Activated CD4-positive, alpha-beta T cell treated with anti-CD3 and anti-CD28 coated beads for 36 hours (primary cell): ENCODE measurements around the gene MKRN1. TPM values are rescaled to one million over a fixed set of nuclear protein-coding genes. Genes with fewer than 3 reads are reported as not detected.
A peak's percentile ranks its signal among the peaks of the same experiment; 100 is the strongest.

Experiments used
- ATAC-seq: fragments of 200-7000 bp; cut with Tn5 transposase; one replicate; pipeline ENCODE4 v1.10.0; 2021; ENCODE audit warnings: mild to moderate bottlenecking, moderate library complexity
- CTCF ChIA-PET: fragments of 350-600 bp; sonication (Branson Sonifier 250); formaldehyde crosslinking; loops from one replicate; lab custom pipeline; 2021; ENCODE audit warnings: antibody characterized with exemption; lab: Charles Lee
- POLR2A ChIA-PET: fragments of 350-600 bp; sonication (Branson Sonifier 250); formaldehyde crosslinking; loops from one replicate; lab custom pipeline; 2021; ENCODE audit warnings: antibody characterized with exemption, inconsistent platforms; lab: Charles Lee
- DNase-seq: peaks from one replicate; pipeline ENCODE4 v3.0.0-alpha.2; 2020
- H3K27ac Mint-ChIP-seq: one replicate; pipeline ENCODE4 v1.8.0; 2021; ENCODE audit warnings: mixed read lengths
- H3K27me3 Mint-ChIP-seq: one replicate; pipeline ENCODE4 v1.8.0; 2021; ENCODE audit warnings: mixed read lengths
- H3K36me3 Mint-ChIP-seq: one replicate; pipeline ENCODE4 v1.8.0; 2021; ENCODE audit warnings: low read depth, mixed read lengths
- H3K4me1 Mint-ChIP-seq: one replicate; pipeline ENCODE4 v1.8.0; 2021; ENCODE audit warnings: mixed read lengths
- H3K4me3 Mint-ChIP-seq: one replicate; pipeline ENCODE4 v1.8.0; 2021; ENCODE audit warnings: mild to moderate bottlenecking, moderate library complexity, mixed read lengths
- H3K9me3 Mint-ChIP-seq: one replicate; pipeline ENCODE4 v1.8.0; 2021; ENCODE audit warnings: low read depth, mixed read lengths
- intact Hi-C, 2 experiments: fragments of 100-400 bp; cut with DNase I in 1 of 2; cut with micrococcal nuclease in 1 of 2; formaldehyde crosslinking; loops; one replicate each; pipeline versions ENCODE4 v1.14.2 to v1.15.1; 2022 to 2024; cut with DNase I, micrococcal nuclease
- total RNA-seq, 2 experiments: library from RNA; stranded (reverse); gene quantifications; one replicate each; pipeline ENCODE4 v1.2.3, GENCODE V29; 2021

MKRN1 gene
- total RNA-seq, 2 experiments from 2014 or later, result 73.6 to 77.9 TPM

DNA sequence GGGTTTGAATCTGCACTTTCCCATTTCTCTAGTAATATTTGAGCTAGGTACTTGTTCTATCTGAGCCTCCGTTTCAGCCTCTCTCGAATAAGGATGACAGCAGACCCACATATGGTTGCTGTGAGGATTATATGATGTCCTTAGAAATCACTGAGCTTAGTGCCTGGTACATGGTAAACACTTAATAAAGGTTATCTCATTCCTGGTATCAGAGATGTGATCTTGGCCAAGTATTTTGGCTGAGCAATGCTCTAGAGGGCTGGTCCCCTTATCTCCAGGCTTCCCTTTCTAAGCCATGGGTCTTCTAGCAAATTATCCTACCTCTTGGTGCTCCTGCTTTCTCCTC is 407 bp upstream of the MKRN1 start:
- POLR2A ChIA-PET, result no interaction called here
- H3K36me3 Mint-ChIP-seq, result peaks cover 2% of the 10 kb centered on the region
- ATAC-seq (no peak), DNase-seq (no peak)
- H3K27ac Mint-ChIP-seq, result no peak overlapping the region
- CTCF ChIA-PET, result interaction anchor here (0.5 to 1.6 kb wide), 3 partner anchors 9 to 41 kb away, joined by 3 to 5 read pairs (median 5); no protein-coding TSS in a partner anchor
- H3K9me3 Mint-ChIP-seq, result no peaks in the 10 kb centered on the region
- peaks cover 24% of the 10 kb centered on the region for H3K4me1 Mint-ChIP-seq
- intact Hi-C loops, result loop anchor here (1.0 to 5.0 kb wide), 15 partner anchors 77 to 1121 kb away; partner anchors contain the start of genes NDUFB2 (in 2 of the 2), AGK (in 1 of the 2), BRAF (in 1 of the 2) and KDM7A (in 1 of the 2)
- H3K4me3 Mint-ChIP-seq, result peak overlapping the region; percentile 99
- no peaks in the 10 kb centered on the region for H3K27me3 Mint-ChIP-seq

DNA sequence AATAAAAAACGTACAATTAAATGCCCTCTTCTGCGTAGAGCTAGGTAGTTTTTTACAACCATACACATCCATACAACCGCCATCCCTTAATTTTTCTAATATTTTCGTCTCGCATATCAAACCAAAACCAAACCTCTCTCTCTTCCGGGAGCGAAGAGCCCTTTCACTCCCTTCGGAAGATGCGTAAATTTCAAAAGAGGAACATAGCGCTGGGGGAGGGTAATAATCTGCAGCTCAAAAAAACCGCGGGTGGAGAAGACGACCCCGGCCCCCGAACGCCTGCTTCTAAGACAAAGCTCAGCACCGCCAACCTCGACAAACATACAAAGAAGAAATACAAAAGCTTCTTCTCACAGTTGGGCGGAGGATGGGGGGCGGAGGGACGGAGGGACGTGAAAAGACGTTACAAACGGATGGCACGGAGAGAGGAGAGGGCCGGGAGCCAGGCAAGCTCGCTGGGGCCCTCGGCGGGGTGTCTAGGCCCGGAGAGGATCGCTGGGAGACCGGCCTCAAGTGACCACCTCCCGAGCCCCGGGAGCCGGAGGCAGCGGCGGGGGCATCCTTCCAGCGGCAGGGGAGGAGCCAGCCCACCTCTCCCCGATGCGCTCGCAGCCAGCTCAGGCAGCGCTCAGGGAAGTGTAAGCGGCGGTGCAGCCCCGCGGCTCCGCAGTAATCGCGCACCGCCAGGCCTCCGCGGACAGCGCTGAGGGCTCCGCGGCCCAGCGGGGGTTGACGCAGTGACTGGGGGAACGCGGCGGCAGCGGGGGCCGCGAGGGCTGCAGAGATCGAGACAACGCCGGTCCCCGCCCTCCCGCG is 851 bp downstream of the MKRN1 start:
- no peaks in the 10 kb centered on the region for H3K9me3 Mint-ChIP-seq
- ChIA-PET POLR2A (interaction anchor here (1.2 kb wide), 1 partner anchor 12 kb away, joined by 6 read pairs; no protein-coding TSS in a partner anchor), CTCF (interaction anchor here (0.6 to 4.6 kb wide), 8 partner anchors 14 to 294 kb away, joined by 3 to 43 read pairs (median 4); no protein-coding TSS in a partner anchor)
- DNase-seq (peak; percentile 65), ATAC-seq (peak; percentile 31)
- intact Hi-C loops, result loop anchor here (1.0 to 5.0 kb wide), 17 partner anchors 76 to 1260 kb away; partner anchors contain the start of genes NDUFB2 (in 2 of the 2), AGK (in 1 of the 2), BRAF (in 1 of the 2) and KDM7A (in 1 of the 2)
- H3K36me3 Mint-ChIP-seq, result peaks cover 2% of the 10 kb centered on the region
- peak overlapping the region; percentile 99 for H3K4me3 Mint-ChIP-seq
- peak overlapping the region; percentile 90 for H3K27ac Mint-ChIP-seq
- no peaks in the 10 kb centered on the region for H3K27me3 Mint-ChIP-seq
- peaks cover 24% of the 10 kb centered on the region for H3K4me1 Mint-ChIP-seq

DNA sequence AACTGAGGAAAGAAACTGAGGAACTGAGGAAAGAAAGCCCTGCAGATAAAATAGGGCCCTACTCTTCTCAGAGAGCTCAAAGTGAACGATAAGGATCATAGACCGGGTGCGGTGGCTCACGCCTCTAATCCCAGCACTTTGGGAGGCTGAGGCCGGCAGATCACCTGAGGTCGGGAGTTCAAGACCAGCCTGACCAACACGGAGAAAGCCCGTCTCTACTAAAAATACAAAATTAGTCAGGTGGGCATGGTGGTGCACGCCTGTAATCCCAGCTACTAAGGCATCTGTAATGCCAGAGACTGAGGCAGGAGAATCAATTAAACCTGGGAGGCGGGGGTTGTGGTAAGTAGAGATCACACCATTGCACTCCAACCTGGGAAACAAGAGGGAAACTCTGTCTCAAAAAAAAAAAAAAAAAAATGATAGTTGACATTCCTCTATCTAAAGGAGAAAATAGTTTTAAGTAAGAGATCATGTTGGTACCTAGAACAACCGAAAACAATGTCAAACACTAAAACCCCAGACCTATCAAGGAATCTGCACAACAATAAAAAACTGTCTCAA is 2.5 kb downstream of the MKRN1 start:
- Mint-ChIP-seq H3K27me3 (no peaks in the 10 kb centered on the region), H3K36me3 (peaks cover 3% of the 10 kb centered on the region), H3K4me3 (peak overlapping the region; percentile 99), H3K9me3 (no peaks in the 10 kb centered on the region), H3K4me1 (peaks cover 29% of the 10 kb centered on the region), H3K27ac (peak overlapping the region; percentile 90)
- ChIA-PET POLR2A (interaction anchor here (0.8 to 1.3 kb wide), 2 partner anchors 429 to 1082 kb away, joined by 3 to 5 read pairs; no protein-coding TSS in a partner anchor), CTCF (interaction anchor here (0.6 to 4.6 kb wide), 18 partner anchors 8 to 334 kb away, joined by 3 to 43 read pairs (median 4); no protein-coding TSS in a partner anchor)
- intact Hi-C loops, result loop anchor here (1.0 to 5.0 kb wide), 7 partner anchors 17 to 414 kb away; partner anchors contain the start of genes PARP12 (in 1 of the 2) and RAB19 (in 1 of the 2)
- ATAC-seq (no peak), DNase-seq (no peak)

DNA sequence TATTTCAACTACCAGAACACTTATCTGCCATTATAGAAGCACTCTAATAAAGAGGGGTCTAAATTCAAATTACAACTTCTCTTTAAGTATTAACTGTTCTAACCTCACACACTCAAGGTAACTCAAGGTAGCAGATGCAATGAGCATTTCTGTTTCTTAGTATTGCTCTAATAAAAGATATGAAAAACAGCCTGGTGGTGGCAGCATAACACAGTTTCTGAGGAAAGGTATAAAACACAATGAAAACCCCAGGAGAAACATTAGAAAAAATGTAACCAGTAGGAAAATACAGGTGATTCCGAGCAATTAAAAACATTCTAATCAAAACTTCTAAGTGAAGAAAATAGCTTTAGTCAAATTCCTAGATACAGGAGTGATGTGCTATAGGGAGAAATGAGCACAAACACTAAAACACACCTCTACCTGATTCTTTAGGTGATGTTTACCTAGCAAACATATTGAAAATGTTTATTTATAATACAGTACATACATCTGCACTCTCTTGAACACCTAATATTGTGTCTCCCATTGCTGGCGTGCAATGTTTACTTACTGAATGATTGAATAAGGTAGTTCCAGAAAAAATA is 3.5 kb downstream of the MKRN1 start:
- Mint-ChIP-seq H3K4me3 (no peak overlapping the region), H3K9me3 (no peaks in the 10 kb centered on the region), H3K4me1 (peaks cover 32% of the 10 kb centered on the region), H3K27me3 (no peaks in the 10 kb centered on the region), H3K27ac (no peak overlapping the region), H3K36me3 (peaks cover 5% of the 10 kb centered on the region)
- ChIA-PET POLR2A (no interaction called here), CTCF (interaction anchor here (0.6 to 4.6 kb wide), 7 partner anchors 8 to 170 kb away, joined by 3 to 43 read pairs (median 3); no protein-coding TSS in a partner anchor)
- DNase-seq, result peak; percentile 65
- intact Hi-C loops, result loop anchor here (1.0 to 5.0 kb wide), 6 partner anchors 17 to 414 kb away; partner anchors contain the start of genes PARP12 (in 1 of the 2) and RAB19 (in 1 of the 2)
- no peak for ATAC-seq

GRCh38 chr7:140463111-140463510 is 16.2 kb downstream of the MKRN1 start:
- peak; percentile 57 for ATAC-seq
- Mint-ChIP-seq H3K4me1 (peaks cover 15% of the 10 kb centered on the region), H3K36me3 (peaks cover 39% of the 10 kb centered on the region), H3K27ac (no peak overlapping the region), H3K9me3 (no peaks in the 10 kb centered on the region), H3K27me3 (no peaks in the 10 kb centered on the region), H3K4me3 (no peak overlapping the region)
- DNase-seq, result no peak
- intact Hi-C loops, result no loop called here
- CTCF ChIA-PET, result interaction anchor here (0.6 to 1.9 kb wide), 3 partner anchors 12 to 33 kb away, joined by 3 to 7 read pairs (median 3); no protein-coding TSS in a partner anchor
- POLR2A ChIA-PET, result no interaction called here

GRCh38 chr7:140458916-140459315 is 20.4 kb downstream of the MKRN1 start:
- no peak for DNase-seq
- ChIA-PET CTCF (no interaction called here), POLR2A (no interaction called here)
- Mint-ChIP-seq H3K4me1 (peaks cover 27% of the 10 kb centered on the region), H3K9me3 (no peaks in the 10 kb centered on the region), H3K27me3 (no peaks in the 10 kb centered on the region), H3K27ac (no peak overlapping the region), H3K4me3 (no peak overlapping the region), H3K36me3 (peaks cover 49% of the 10 kb centered on the region)
- ATAC-seq, result no peak
- intact Hi-C loops, result no loop called here

GRCh38 chr7:140458201-140458600 is 21.1 kb downstream of the MKRN1 start:
- peaks cover 52% of the 10 kb centered on the region for H3K36me3 Mint-ChIP-seq
- DNase-seq, result no peak
- H3K4me1 Mint-ChIP-seq, result peaks cover 28% of the 10 kb centered on the region
- no peaks in the 10 kb centered on the region for H3K27me3 Mint-ChIP-seq
- H3K9me3 Mint-ChIP-seq, result no peaks in the 10 kb centered on the region
- intact Hi-C loops, result no loop called here
- CTCF ChIA-PET, result no interaction called here
- ATAC-seq, result no peak
- POLR2A ChIA-PET, result no interaction called here
- no peak overlapping the region for H3K4me3 Mint-ChIP-seq
- peak overlapping the region; percentile 45 for H3K27ac Mint-ChIP-seq

DNA sequence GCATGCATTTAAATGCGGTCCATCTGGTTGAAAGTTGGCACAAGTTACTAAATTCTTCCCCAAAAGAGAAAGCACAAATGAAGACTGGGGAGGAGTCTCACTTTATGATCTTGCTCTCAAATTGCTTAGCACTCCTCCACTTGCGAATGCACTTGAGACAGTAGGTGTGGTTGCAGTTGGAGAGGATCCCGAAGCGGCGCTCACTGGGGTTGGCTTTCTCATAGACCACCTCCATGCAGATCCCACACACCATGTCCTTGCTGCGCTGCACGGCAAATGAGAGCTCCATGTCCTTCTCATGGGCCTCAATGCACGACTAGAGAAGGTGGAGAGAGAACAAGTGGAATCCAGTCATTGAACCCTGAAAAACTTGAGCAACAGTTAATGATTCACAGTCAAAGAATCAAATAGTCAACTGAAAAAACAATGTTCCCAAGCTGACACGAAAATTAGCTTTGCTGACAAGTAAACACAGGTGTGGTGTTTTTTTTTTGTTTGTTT is 22.7 kb downstream of the MKRN1 start:
- no peaks in the 10 kb centered on the region for H3K9me3 Mint-ChIP-seq
- CTCF ChIA-PET, result interaction anchor here (0.6 to 1.0 kb wide), 4 partner anchors 12 to 751 kb away, joined by 3 to 4 read pairs (median 4); no protein-coding TSS in a partner anchor
- no peak for ATAC-seq
- DNase-seq, result no peak
- H3K27ac Mint-ChIP-seq, result no peak overlapping the region
- POLR2A ChIA-PET, result no interaction called here
- intact Hi-C loops, result no loop called here
- H3K4me3 Mint-ChIP-seq, result no peak overlapping the region
- peaks cover 57% of the 10 kb centered on the region for H3K36me3 Mint-ChIP-seq
- no peaks in the 10 kb centered on the region for H3K27me3 Mint-ChIP-seq
- peaks cover 28% of the 10 kb centered on the region for H3K4me1 Mint-ChIP-seq

DNA sequence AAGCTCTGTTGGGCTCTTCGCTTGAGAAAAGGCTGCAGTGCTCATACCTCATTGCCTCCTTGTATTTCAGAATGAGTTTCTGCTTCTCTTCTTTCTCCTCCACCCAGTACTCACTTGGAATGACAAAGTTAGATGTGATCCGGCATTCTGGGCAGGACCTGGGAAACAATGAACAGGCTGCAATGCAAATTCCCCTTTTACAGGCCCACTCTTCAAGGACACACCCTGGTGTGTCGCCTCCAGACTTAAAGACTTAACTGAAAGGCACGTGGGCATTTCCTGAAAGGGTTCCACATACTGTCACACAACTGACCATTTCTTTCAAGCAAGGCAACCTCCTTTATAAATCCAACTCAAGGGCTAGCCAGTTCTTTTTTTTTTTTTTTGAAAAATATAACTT is 23.6 kb downstream of the MKRN1 start:
- DNase-seq (no peak), ATAC-seq (no peak)
- Mint-ChIP-seq H3K36me3 (peaks cover 51% of the 10 kb centered on the region), H3K9me3 (no peaks in the 10 kb centered on the region), H3K4me1 (peaks cover 33% of the 10 kb centered on the region), H3K27me3 (no peaks in the 10 kb centered on the region), H3K27ac (no peak overlapping the region), H3K4me3 (no peak overlapping the region)
- intact Hi-C loops, result no loop called here
- POLR2A ChIA-PET, result interaction anchor here (0.5 kb wide), 1 partner anchor 80 kb away, joined by 3 read pairs; no protein-coding TSS in a partner anchor
- CTCF ChIA-PET, result interaction anchor here (0.6 to 1.1 kb wide), 3 partner anchors 12 to 397 kb away, joined by 3 read pairs; no protein-coding TSS in a partner anchor

DNA sequence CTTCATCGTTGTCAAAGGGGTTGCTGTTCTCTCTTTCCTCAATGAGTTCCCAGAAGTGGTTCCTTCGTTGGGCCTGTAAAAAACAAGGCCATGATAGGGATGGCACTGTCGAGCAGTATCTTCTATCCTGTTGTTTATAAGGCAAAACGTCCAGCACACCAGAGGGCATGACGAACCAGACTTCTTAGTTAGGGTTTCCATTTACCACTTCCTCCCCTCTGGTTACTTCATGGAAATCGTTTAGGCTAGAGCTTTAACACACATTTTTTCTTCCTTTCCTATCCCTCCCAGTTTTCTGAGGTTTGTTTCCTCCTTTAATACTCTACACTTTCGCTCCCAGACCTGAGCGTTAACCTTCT is 24.7 kb downstream of the MKRN1 start:
- peak overlapping the region; percentile 79 for H3K27ac Mint-ChIP-seq
- ChIA-PET CTCF (interaction anchor here (1.0 to 2.3 kb wide), 2 partner anchors 11 to 199 kb away, joined by 3 to 6 read pairs; no protein-coding TSS in a partner anchor), POLR2A (interaction anchor here (0.6 to 0.8 kb wide), 2 partner anchors 15 to 38 kb away, joined by 3 read pairs; no protein-coding TSS in a partner anchor)
- no peaks in the 10 kb centered on the region for H3K27me3 Mint-ChIP-seq
- ATAC-seq (peak; percentile 57), DNase-seq (no peak)
- H3K4me1 Mint-ChIP-seq, result peaks cover 43% of the 10 kb centered on the region
- H3K36me3 Mint-ChIP-seq, result peaks cover 46% of the 10 kb centered on the region
- intact Hi-C loops, result no loop called here
- H3K9me3 Mint-ChIP-seq, result no peaks in the 10 kb centered on the region
- H3K4me3 Mint-ChIP-seq, result no peak overlapping the region
